Measurements from ENCODE around the gene PDE8B. TPM values are rescaled to one million over a fixed set of nuclear protein-coding genes. Genes with fewer than 3 reads are reported as not detected.
A peak's percentile ranks its signal among the peaks of the same experiment; 100 is the strongest.

The PDE8B gene
- total RNA-seq, 1 experiment from 2014 or later, result 1.8 TPM

DNA sequence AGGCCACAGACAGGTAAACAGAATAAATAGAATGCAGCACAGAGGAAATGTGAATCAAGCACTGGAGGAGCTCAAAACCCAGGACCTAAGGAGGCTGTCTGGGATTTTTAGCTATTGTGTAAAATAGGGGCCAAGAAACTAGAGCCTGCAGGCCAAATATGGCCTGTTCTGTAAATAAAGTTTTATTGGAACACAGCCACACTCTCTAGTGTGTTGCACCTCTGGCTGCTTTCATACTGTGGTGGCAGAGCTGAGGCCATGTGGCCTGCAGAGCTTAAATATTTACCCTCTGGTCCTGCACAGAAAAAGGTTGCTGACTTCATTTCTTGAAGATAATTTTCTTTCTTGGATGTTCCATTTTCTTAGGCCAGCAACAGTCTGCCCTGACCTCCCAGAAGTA is 145.3 kb downstream of the PDE8B start:
- no peaks in the 10 kb centered on the region for H3F3A ChIP-seq (ENCODE audit: insufficient read depth, low read depth)
- ChIA-PET CTCF (no interaction called here), POLR2A (ENCODE audit: unreplicated experiment) (no interaction called here)
- intact Hi-C loops (cut with micrococcal nuclease; ENCODE audit: unreplicated experiment), result no loop called here
- H3K4me2 ChIP-seq, result no peak overlapping the region
- no peak overlapping the region for H2AFZ ChIP-seq
- DNase-seq, result no peak
- no peaks in the 10 kb centered on the region for H3K36me3 ChIP-seq (ENCODE audit: low read depth)
- 0 out of 2 replicates have a peak, but pooled peaks cover 5% of the 10 kb centered on the region for H3K9me2 ChIP-seq (ENCODE audit: insufficient read depth)
- H3K27ac ChIP-seq, result no peak overlapping the region
- no peaks in the 10 kb centered on the region for H3K9me3 ChIP-seq (ENCODE audit: insufficient read depth, low read depth)
- BruUV-seq (replicated peaks), result no TSS peak
- no peak for TF ChIP-seq EZH2 (IDR thresholded peaks at IDR 0.05; ENCODE audit: low read depth)
- TF ChIP-seq, protein P1, sequence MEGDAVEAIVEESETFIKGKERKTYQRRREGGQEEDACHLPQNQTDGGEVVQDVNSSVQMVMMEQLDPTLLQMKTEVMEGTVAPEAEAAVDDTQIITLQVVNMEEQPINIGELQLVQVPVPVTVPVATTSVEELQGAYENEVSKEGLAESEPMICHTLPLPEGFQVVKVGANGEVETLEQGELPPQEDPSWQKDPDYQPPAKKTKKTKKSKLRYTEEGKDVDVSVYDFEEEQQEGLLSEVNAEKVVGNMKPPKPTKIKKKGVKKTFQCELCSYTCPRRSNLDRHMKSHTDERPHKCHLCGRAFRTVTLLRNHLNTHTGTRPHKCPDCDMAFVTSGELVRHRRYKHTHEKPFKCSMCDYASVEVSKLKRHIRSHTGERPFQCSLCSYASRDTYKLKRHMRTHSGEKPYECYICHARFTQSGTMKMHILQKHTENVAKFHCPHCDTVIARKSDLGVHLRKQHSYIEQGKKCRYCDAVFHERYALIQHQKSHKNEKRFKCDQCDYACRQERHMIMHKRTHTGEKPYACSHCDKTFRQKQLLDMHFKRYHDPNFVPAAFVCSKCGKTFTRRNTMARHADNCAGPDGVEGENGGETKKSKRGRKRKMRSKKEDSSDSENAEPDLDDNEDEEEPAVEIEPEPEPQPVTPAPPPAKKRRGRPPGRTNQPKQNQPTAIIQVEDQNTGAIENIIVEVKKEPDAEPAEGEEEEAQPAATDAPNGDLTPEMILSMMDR (conservative IDR thresholded peaks at IDR 0.05), result no peak
- H3K4me3 ChIP-seq, result no peak overlapping the region
- no peaks in the 10 kb centered on the region for H3K79me2 ChIP-seq (ENCODE audit: low read depth)
- no peaks in the 10 kb centered on the region for H3K27me3 ChIP-seq (ENCODE audit: insufficient read depth, low read depth)
- H3K4me1 ChIP-seq (replicated peaks; ENCODE audit: insufficient read depth), result peaks cover 11% of the 10 kb centered on the region
- no peaks in the 10 kb centered on the region for H4K20me1 ChIP-seq (ENCODE audit: insufficient read depth)

DNA sequence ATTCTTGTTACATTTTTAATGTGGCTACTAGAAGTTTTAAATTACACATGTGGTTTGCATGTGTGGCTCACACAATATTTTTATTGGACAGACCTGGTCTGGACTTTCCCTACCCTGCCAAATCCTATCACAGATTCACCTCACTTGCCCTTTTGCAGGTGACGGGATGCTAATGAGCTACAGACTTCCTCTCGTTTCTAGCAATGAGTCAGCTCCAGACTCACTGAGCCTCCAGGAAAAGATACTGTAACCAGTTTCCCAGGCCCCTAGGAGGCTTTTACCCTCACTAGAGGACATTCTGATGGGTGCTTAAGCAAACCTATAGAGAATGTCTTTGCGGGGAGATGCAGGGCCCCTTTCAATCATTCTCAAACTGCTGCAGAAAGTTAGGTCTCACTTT is 146.3 kb downstream of the PDE8B start:
- CTCF ChIA-PET, result interaction anchor here (0.5 kb wide), 1 partner anchor 408 kb away, joined by 3 read pairs; no protein-coding TSS in a partner anchor
- peak; percentile 48 to 56 for DNase-seq
- no peaks in the 10 kb centered on the region for H3K9me3 ChIP-seq (ENCODE audit: insufficient read depth, low read depth)

DNA sequence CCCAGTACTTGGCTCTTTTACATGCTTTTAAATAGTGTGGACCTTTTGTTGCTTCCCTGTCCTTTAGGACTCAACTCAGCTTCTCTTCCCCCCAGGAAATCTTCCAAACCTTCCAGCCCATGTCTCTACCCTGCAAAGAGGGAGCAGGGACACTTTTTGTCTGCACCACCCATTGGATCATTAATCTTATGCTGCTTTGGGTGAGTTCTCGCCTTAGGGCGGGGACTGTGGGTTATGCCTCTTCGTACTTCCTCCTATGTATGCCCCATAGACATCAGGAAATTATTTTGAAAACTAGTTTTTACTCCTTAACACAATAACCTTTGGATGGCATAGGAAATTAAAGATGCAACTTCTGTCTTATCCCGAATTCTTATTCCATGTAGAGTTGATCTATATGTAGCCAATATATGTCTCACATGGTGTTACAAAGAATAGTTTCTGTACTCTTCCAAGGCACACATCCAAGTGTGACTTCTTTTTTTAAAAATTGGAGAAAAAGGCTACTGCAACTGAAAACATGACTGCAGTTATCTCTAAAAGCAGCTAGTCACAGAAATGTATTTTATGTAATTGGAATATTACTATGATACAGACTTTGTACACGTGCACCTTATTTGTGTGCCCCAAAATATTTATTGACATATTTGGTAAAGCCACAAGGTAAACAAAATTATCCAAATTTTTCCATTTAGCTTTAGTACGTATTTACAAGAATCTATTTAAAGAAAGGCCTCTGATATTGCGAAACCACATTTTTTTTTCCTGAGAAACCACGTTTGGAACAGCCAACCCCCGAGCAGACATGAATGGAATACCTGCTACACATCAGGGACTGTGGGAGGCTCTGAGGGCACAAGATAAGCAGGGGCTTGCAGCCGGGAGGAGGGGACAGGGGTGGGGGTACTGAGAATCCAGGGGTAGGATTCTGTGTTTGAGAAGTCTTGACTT is 148.1 kb downstream of the PDE8B start:
- BruUV-seq (replicated peaks), result no TSS peak
- no peaks in the 10 kb centered on the region for H4K20me1 ChIP-seq (ENCODE audit: insufficient read depth)
- no peaks in the 10 kb centered on the region for H3K9me3 ChIP-seq (ENCODE audit: insufficient read depth, low read depth)
- no peak overlapping the region for H2AFZ ChIP-seq
- 0 out of 2 replicates have a peak, but pooled peaks cover 5% of the 10 kb centered on the region for H3K9me2 ChIP-seq (ENCODE audit: insufficient read depth)
- no peak for TF ChIP-seq EZH2 (IDR thresholded peaks at IDR 0.05; ENCODE audit: low read depth)
- TF ChIP-seq, protein P1 (conservative IDR thresholded peaks at IDR 0.05), result no peak
- H3K4me2 ChIP-seq, result peak overlapping the region; percentile 11; the same call in 1 of the 2 replicates
- H3F3A ChIP-seq (ENCODE audit: insufficient read depth, low read depth), result no peaks in the 10 kb centered on the region
- POLR2A ChIA-PET (ENCODE audit: unreplicated experiment), result interaction anchor here (0.6 kb wide), 1 partner anchor 1274 kb away, joined by 3 read pairs; no protein-coding TSS in a partner anchor
- CTCF ChIA-PET, result interaction anchor here (1.0 kb wide), 1 partner anchor 15 kb away, joined by 3 read pairs; no protein-coding TSS in a partner anchor
- H3K4me1 ChIP-seq (replicated peaks; ENCODE audit: insufficient read depth), result peaks cover 11% of the 10 kb centered on the region
- no peaks in the 10 kb centered on the region for H3K79me2 ChIP-seq (ENCODE audit: low read depth)
- H3K36me3 ChIP-seq (ENCODE audit: low read depth), result no peaks in the 10 kb centered on the region
- no peak overlapping the region for H3K4me3 ChIP-seq
- H3K27ac ChIP-seq, result no peak overlapping the region
- intact Hi-C loops (cut with micrococcal nuclease; ENCODE audit: unreplicated experiment), result no loop called here
- peak in 1 of 2 experiments; percentile 42 for DNase-seq
- no peaks in the 10 kb centered on the region for H3K27me3 ChIP-seq (ENCODE audit: insufficient read depth, low read depth)

More for the DNA sequence above, 146.3 kb downstream of the PDE8B start:
- H3K27ac ChIP-seq, result no peak overlapping the region
- intact Hi-C loops (cut with micrococcal nuclease; ENCODE audit: unreplicated experiment), result no loop called here
- H3K4me2 ChIP-seq, result no peak overlapping the region
- no peak overlapping the region for H2AFZ ChIP-seq
- no peak overlapping the region for H3K4me3 ChIP-seq
- BruUV-seq (replicated peaks), result no TSS peak
- no peaks in the 10 kb centered on the region for H3F3A ChIP-seq (ENCODE audit: insufficient read depth, low read depth)
- no peak for TF ChIP-seq EZH2 (IDR thresholded peaks at IDR 0.05; ENCODE audit: low read depth)
- TF ChIP-seq, protein P1 (conservative IDR thresholded peaks at IDR 0.05), result no peak
- no peaks in the 10 kb centered on the region for H3K27me3 ChIP-seq (ENCODE audit: insufficient read depth, low read depth)
- no peaks in the 10 kb centered on the region for H3K36me3 ChIP-seq (ENCODE audit: low read depth)
- peaks cover 11% of the 10 kb centered on the region for H3K4me1 ChIP-seq (replicated peaks; ENCODE audit: insufficient read depth)
- POLR2A ChIA-PET (ENCODE audit: unreplicated experiment), result interaction anchor here (0.6 to 0.7 kb wide), 3 partner anchors 8 to 211 kb away, joined by 3 read pairs; no protein-coding TSS in a partner anchor
- H4K20me1 ChIP-seq (ENCODE audit: insufficient read depth), result no peaks in the 10 kb centered on the region
- H3K79me2 ChIP-seq (ENCODE audit: low read depth), result no peaks in the 10 kb centered on the region
- 0 out of 2 replicates have a peak, but pooled peaks cover 5% of the 10 kb centered on the region for H3K9me2 ChIP-seq (ENCODE audit: insufficient read depth)
